Parathyroid adenoma (tissue), 2 donors: Measurements from ENCODE around the gene ASAP2.

Source experiments
- H2AFZ ChIP-seq: fragments of 300-600 bp; sonication (generic); one replicate; pipeline ENCODE4 v1.7.0; 2017; ENCODE audit warnings: antibody characterized with exemption, mild to moderate bottlenecking
- H3K27ac ChIP-seq: fragments of 300-600 bp; sonication (generic); one replicate; pipeline ENCODE4 v1.7.0; 2017
- H3K27me3 ChIP-seq: fragments of 300-600 bp; sonication (generic); one replicate; pipeline ENCODE4 v1.7.0; 2017; ENCODE audit warnings: low read length; ENCODE audit not compliant: control insufficient read depth, insufficient read depth
- H3K36me3 ChIP-seq: fragments of 300-600 bp; sonication (generic); one replicate; pipeline ENCODE4 v1.7.0; 2017; ENCODE audit warnings: low read length; ENCODE audit not compliant: control insufficient read depth, insufficient read depth
- H3K4me1 ChIP-seq: fragments of 300-600 bp; sonication (generic); one replicate; pipeline ENCODE4 v1.7.0; 2017; ENCODE audit warnings: control low read depth
- H3K4me2 ChIP-seq: fragments of 300-600 bp; sonication (generic); one replicate; pipeline ENCODE4 v1.7.0; 2017; ENCODE audit warnings: low read length
- H3K4me3 ChIP-seq: fragments of 300-600 bp; sonication (generic); one replicate; pipeline ENCODE4 v1.7.0; 2017; ENCODE audit warnings: low read depth, low read length
- H3K79me2 ChIP-seq: fragments of 300-600 bp; sonication (generic); one replicate; pipeline ENCODE4 v1.7.0; 2017; ENCODE audit warnings: control low read depth
- H3K9ac ChIP-seq: fragments of 300-600 bp; sonication (generic); one replicate; pipeline ENCODE4 v1.7.0; 2017; ENCODE audit warnings: mild to moderate bottlenecking
- H3K9me3 ChIP-seq: fragments of 300-600 bp; sonication (generic); one replicate; pipeline ENCODE4 v1.7.0; 2017; ENCODE audit warnings: low read length; ENCODE audit not compliant: control insufficient read depth
- TF ChIP-seq, protein P1 (sequence below): fragments of 300-600 bp; sonication (generic); IDR thresholded peaks from one replicate; pipeline ENCODE4 v1.7.0; 2017; ENCODE audit warnings: antibody characterized with exemption, mild to moderate bottlenecking
- donor health status: primary hyperparathyroidism.

Gene ASAP2

DNA sequence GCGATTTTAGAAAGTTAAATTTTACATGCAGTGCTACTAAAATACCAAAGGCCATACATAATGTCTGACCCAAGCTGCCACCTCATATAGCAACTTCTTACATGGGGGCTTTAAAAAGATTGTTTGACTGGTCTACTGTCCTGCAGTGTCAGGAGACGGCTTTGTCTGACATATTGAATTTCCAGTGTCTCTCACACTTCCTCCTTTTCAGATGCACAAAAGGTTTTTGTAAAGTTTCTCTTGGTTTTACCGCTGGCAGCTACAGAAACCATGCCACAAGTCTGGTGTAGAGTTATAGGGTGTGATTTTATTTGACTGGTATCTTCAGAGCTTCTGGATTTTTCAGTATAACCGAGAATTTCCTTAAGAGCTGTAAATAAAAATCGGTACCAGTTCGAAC is 1.1 kb upstream of the ASAP2 start:
- no peak overlapping the region for H3K9ac ChIP-seq
- no peaks in the 10 kb centered on the region for H3K9me3 ChIP-seq
- H3K4me1 ChIP-seq: no peaks in the 10 kb centered on the region
- H3K27me3 ChIP-seq: no peaks in the 10 kb centered on the region
- H3K27ac ChIP-seq: no peak overlapping the region
- H3K4me3 ChIP-seq: no peak overlapping the region
- H3K4me2 ChIP-seq: no peak overlapping the region
- H3K36me3 ChIP-seq: no peaks in the 10 kb centered on the region
- TF ChIP-seq, protein P1, sequence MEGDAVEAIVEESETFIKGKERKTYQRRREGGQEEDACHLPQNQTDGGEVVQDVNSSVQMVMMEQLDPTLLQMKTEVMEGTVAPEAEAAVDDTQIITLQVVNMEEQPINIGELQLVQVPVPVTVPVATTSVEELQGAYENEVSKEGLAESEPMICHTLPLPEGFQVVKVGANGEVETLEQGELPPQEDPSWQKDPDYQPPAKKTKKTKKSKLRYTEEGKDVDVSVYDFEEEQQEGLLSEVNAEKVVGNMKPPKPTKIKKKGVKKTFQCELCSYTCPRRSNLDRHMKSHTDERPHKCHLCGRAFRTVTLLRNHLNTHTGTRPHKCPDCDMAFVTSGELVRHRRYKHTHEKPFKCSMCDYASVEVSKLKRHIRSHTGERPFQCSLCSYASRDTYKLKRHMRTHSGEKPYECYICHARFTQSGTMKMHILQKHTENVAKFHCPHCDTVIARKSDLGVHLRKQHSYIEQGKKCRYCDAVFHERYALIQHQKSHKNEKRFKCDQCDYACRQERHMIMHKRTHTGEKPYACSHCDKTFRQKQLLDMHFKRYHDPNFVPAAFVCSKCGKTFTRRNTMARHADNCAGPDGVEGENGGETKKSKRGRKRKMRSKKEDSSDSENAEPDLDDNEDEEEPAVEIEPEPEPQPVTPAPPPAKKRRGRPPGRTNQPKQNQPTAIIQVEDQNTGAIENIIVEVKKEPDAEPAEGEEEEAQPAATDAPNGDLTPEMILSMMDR: no peak
- H3K79me2 ChIP-seq: peaks cover 11% of the 10 kb centered on the region
- peak overlapping the region; percentile 61 for H2AFZ ChIP-seq

DNA sequence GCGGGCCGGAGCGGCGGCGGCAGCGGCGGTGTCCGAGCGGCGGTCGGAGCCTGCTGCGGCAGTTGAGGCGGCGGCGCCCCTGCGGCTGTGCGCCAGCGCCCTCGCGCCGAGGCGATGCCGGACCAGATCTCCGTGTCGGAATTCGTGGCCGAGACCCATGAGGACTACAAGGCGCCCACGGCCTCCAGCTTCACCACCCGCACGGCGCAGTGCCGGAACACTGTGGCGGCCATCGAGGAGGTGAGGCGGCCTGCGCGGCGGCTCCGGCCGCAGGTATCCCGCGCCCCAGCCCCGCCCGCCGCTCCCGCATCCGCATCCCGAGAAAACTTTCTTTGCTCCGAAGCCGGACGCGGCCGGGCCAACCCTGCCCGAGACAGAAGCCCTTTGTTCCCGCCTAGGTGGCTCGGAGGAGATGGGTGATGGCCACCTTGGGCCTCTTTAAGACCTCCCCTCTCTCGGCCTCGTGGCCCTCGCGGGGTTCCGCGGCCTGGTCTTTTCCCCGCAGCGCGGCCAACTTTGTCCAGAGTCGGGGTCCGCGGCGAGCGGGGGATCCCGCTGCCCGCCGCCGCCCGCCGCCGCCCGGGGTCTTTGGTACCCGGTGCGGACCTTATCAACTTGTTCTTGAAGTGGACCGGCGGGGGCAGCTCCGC is 504 bp downstream of the ASAP2 start:
- Histone ChIP-seq H2AFZ (peak overlapping the region; percentile 82), H3K4me1 (no peaks in the 10 kb centered on the region), H3K36me3 (no peaks in the 10 kb centered on the region), H3K9ac (no peak overlapping the region), H3K27me3 (no peaks in the 10 kb centered on the region), H3K4me3 (peak overlapping the region; percentile 66), H3K4me2 (peak overlapping the region; percentile 89), H3K27ac (peak overlapping the region; percentile 47), H3K9me3 (no peaks in the 10 kb centered on the region), H3K79me2 (peaks cover 17% of the 10 kb centered on the region)
- TF ChIP-seq, protein P1: no peak

DNA sequence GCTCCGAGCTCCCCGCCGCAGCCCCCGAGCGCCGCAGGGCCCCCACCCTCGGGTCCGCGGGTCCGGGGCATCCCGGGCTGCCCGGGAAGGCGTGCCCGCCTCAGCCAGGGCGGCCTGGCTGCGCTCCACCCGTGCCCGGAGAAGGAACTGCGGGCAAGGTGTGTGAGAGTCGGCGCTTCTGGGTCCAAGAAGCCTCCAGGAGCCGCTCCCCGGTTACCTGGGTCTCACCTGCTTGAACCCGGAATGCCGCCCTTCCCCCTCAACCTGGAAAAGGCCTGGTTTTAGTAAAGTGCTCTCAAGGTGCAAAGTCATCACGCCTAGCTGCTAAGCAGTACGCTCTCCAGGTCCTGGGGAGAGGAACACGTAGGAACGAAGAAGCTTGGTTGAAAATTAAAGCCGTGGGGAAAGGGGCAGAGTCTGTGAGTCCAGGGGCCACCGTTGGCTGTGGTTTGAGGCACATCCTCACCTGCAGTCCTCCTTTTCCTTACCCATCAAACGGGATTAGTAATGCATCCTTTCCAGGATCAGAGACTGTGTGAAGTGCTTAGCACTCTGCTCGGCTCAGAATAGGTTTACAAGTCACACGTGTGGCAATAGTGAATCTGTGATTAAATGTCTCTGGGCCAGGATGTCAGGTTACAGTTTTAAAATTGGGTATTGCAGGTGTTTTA is 1.2 kb downstream of the ASAP2 start:
- Histone ChIP-seq H3K4me3 (peak overlapping the region; percentile 66), H3K4me2 (peak overlapping the region; percentile 89), H3K27me3 (no peaks in the 10 kb centered on the region), H3K36me3 (no peaks in the 10 kb centered on the region), H3K79me2 (peaks cover 19% of the 10 kb centered on the region), H3K27ac (no peak overlapping the region), H3K9me3 (no peaks in the 10 kb centered on the region), H3K9ac (no peak overlapping the region), H2AFZ (peak overlapping the region; percentile 82), H3K4me1 (no peaks in the 10 kb centered on the region)
- TF ChIP-seq, protein P1: no peak

DNA sequence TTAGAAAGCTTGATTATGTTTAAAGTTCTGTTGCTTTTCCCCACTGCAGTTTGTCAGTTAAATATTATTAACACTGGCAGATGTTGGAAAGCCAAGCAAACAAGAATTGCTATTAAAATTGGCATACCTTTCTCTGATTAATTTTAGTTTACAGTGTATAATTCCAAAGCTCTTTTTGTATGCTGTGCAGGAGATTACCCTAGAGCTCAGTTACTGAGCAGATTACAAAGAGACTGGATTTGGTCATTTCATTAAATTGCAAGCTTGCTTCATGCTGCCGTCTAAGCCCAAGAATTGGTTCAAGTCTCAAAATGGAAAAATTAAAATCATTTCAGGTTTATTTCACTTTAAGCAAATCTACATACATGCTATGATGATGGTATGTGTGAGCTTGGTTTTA is 2.3 kb downstream of the ASAP2 start:
- no peaks in the 10 kb centered on the region for H3K36me3 ChIP-seq
- no peaks in the 10 kb centered on the region for H3K4me1 ChIP-seq
- TF ChIP-seq, protein P1: no peak
- peak overlapping the region; percentile 42 for H3K4me2 ChIP-seq
- no peaks in the 10 kb centered on the region for H3K9me3 ChIP-seq
- no peak overlapping the region for H2AFZ ChIP-seq
- H3K27me3 ChIP-seq: no peaks in the 10 kb centered on the region
- H3K27ac ChIP-seq: no peak overlapping the region
- H3K79me2 ChIP-seq: peaks cover 30% of the 10 kb centered on the region
- no peak overlapping the region for H3K4me3 ChIP-seq
- no peak overlapping the region for H3K9ac ChIP-seq
